Measurements from ENCODE around the gene ANKRD36C.
A peak's percentile ranks its signal among the peaks of the same experiment; 100 is the strongest.
"Not testable (repeated sequence)": the region's sequence is repeated elsewhere in the genome, so short reads cannot be mapped to it uniquely, and the experiment has no call there.

The ANKRD36C gene

GRCh38 chr2:96006248-96006647, 14.6 kb upstream of the ANKRD36C start:
- not testable (repeated sequence) for DNase-seq (ENCODE audit: low read depth)

GRCh38 chr2:95992520-95993272, 1.1 kb upstream of the ANKRD36C start:
- DNase-seq (ENCODE audit: low read depth) = peak; percentile 48

- DNase-seq (ENCODE audit: low read depth) = peak; percentile 7
Observed at GRCh38 chr2:95992102-95992501, 478 bp upstream of the ANKRD36C start.

GRCh38 chr2:95990884-95991283, 740 bp downstream of the ANKRD36C start:
- DNase-seq (ENCODE audit: low read depth) = not testable (repeated sequence)

- DNase-seq (ENCODE audit: low read depth) = not testable (repeated sequence)
Observed at GRCh38 chr2:95951662-95952061, 40.0 kb downstream of the ANKRD36C start.

- not testable (repeated sequence) for DNase-seq (ENCODE audit: low read depth)
Observed at GRCh38 chr2:95948039-95948438, 43.6 kb downstream of the ANKRD36C start.

GRCh38 chr2:95939947-95940346, 51.7 kb downstream of the ANKRD36C start:
- DNase-seq (ENCODE audit: low read depth) = not testable (repeated sequence)

- not testable (repeated sequence) for DNase-seq (ENCODE audit: low read depth)
Observed at GRCh38 chr2:95930740-95931139, 60.9 kb downstream of the ANKRD36C start.

- DNase-seq (ENCODE audit: low read depth) = not testable (repeated sequence)
Observed at GRCh38 chr2:95917007-95917406, 74.6 kb downstream of the ANKRD36C start.

GRCh38 chr2:95915131-95915530, 76.5 kb downstream of the ANKRD36C start:
- not testable (repeated sequence) for DNase-seq (ENCODE audit: low read depth)

GRCh38 chr2:95911431-95911830, 80.2 kb downstream of the ANKRD36C start:
- DNase-seq (ENCODE audit: low read depth) = not testable (repeated sequence)

GRCh38 chr2:95894443-95894842, 97.2 kb downstream of the ANKRD36C start:
- not testable (repeated sequence) for DNase-seq (ENCODE audit: low read depth)

- DNase-seq (ENCODE audit: low read depth) = not testable (repeated sequence)
Observed at GRCh38 chr2:95867929-95868328, 123.7 kb downstream of the ANKRD36C start.

GRCh38 chr2:95867047-95867677, 124.5 kb downstream of the ANKRD36C start:
- DNase-seq (ENCODE audit: low read depth) = not testable (repeated sequence)

GRCh38 chr2:95862121-95862520, 129.5 kb downstream of the ANKRD36C start:
- not testable (repeated sequence) for DNase-seq (ENCODE audit: low read depth)

GRCh38 chr2:95836151-95836550, 155.5 kb downstream of the ANKRD36C start:
- DNase-seq (ENCODE audit: low read depth) = no peak

GRCh38 chr2:95834077-95835013, 157.3 kb downstream of the ANKRD36C start:
- not testable (repeated sequence) for DNase-seq (ENCODE audit: low read depth)

GRCh38 chr2:95824218-95824617, 167.4 kb downstream of the ANKRD36C start:
- DNase-seq (ENCODE audit: low read depth) = not testable (repeated sequence)

GRCh38 chr2:95817521-95817920, 174.1 kb downstream of the ANKRD36C start:
- DNase-seq (ENCODE audit: low read depth) = not testable (repeated sequence)

- DNase-seq (ENCODE audit: low read depth) = not testable (repeated sequence)
Observed at GRCh38 chr2:95813311-95813710, 178.3 kb downstream of the ANKRD36C start.

- no peak for DNase-seq (ENCODE audit: low read depth)
Observed at GRCh38 chr2:95799892-95800291, 191.7 kb downstream of the ANKRD36C start.
